ENCODE results near the gene SYT3.

SYT3 gene

DNA sequence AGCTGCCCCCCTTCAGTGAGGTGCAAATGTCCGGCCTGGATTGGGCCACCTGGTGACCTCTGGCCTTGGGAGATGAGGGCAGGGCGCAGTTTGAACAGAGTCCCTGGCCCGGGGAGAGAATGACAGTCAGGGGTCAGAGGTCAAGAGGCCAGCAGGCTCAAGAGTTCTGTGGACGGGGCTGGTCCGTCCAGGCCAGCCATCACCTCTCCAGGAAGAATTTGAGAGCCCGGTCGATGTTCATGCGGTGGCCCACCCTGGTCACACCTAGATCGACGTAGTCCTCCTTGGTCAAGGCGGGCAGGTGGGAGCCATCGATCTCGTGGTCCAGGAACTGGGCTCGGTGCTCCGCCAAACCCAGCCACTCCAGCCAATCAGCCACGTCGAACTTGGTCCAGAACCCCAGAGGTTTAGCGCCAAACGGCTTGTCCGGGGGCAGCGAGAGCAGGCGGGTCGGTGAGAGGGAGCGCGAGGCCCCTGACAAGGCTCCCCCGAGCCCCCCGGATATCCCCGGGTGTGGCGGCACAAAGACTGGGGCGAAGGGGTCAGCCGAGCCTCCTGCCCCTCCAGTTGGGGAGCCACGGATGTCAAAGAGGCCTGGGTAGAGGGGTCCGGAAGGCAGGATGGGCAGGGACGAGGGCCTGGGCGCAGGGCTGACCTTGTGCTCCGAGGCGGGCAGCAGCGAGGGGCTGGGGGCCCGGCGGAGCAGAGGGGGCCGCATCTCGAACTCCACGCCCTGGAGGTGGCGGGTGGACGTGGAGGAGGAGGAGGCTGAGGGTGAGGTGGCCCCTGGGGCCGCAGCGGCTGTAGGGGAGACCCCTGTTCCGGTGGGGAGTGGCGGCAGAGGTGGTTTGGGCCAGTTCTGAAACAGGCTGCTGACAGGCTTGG is 22.3 kb upstream of the SYT3 start:
- no peak for DNase-seq (ENCODE audit: low read depth)
- TF ChIP-seq, protein P1, sequence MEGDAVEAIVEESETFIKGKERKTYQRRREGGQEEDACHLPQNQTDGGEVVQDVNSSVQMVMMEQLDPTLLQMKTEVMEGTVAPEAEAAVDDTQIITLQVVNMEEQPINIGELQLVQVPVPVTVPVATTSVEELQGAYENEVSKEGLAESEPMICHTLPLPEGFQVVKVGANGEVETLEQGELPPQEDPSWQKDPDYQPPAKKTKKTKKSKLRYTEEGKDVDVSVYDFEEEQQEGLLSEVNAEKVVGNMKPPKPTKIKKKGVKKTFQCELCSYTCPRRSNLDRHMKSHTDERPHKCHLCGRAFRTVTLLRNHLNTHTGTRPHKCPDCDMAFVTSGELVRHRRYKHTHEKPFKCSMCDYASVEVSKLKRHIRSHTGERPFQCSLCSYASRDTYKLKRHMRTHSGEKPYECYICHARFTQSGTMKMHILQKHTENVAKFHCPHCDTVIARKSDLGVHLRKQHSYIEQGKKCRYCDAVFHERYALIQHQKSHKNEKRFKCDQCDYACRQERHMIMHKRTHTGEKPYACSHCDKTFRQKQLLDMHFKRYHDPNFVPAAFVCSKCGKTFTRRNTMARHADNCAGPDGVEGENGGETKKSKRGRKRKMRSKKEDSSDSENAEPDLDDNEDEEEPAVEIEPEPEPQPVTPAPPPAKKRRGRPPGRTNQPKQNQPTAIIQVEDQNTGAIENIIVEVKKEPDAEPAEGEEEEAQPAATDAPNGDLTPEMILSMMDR (conservative IDR thresholded peaks at IDR 0.05; ENCODE audit: low read length), result no peak
- no peak overlapping the region for H3K4me3 ChIP-seq (ENCODE audit: low read length)

DNA sequence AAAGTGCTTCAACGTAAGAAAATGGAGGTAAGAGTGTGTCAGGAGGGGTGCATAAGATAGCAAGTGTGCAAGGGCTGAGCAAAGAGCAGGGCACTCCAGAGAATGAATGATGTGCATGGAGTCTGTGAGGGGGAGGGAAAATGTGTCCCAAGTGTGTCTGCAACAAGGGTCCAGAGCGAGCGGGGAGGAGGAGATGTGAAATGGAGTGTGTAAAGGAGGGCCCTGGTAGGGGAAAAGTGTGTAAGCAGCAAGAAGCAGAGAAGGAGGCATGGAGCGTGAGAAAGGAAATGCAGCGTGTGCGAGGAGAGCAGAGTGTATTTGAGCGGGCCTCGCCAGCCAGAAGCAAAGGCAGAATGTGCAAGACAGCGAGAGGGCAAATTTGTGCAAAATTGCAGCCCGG is 21.3 kb upstream of the SYT3 start:
- H3K4me3 ChIP-seq (ENCODE audit: low read length), result no peak overlapping the region
- no peak for DNase-seq (ENCODE audit: low read depth)
- TF ChIP-seq, protein P1 (conservative IDR thresholded peaks at IDR 0.05; ENCODE audit: low read length), result no peak

DNA sequence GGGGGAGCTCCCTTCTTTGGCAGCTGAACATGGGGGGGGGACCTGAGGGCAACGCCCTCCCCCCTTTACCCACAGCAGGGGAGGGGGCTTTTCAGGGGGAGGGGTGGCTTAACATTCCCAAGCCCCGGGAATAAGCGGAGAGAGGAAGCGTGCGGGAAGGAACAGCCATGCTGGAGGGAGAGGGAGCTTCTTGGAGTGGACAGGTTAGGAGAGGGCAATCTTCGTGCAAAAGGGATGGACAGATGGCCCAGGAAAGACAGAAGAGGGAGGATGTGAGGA is 20.3 kb upstream of the SYT3 start:
- TF ChIP-seq, protein P1 (conservative IDR thresholded peaks at IDR 0.05; ENCODE audit: low read length), result no peak
- DNase-seq (ENCODE audit: low read depth), result no peak
- no peak overlapping the region for H3K4me3 ChIP-seq (ENCODE audit: low read length)

DNA sequence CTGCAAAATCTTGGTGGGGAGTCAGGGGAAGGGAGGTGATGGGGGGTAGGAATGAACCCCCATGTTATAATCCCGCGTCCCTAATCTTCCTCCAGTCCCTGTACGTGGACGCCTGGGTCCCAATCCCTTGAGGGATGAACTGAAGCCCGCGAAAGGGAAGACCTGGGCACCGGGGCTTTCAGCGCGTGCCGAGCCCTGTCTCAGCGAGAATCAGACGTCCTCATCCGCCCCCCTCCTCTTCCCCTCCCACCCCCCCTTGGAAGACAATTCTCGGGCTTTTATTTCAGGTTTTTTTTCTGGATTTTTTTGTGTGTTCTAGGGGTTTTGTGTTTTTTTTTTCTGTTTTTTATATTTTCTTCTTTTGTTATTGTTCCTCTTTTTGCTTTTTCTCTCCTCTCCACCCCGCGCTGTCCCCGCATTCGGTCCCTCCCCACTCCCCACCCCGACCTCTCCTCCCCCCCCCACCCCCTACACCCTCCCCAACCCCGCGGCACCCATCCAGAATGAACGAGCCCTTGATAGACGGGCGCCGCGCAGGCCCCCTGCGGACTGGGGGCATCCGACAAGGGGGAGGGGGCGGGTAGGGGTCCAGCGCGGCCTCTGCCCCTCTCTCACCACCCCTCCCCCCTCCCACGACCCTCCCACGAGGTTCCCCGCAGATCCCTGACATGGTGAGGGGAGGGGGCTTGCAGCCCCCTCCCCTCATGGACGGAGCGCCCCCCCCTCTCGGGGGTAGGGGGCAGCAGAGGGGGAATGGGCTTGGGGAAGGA is 19.8 kb upstream of the SYT3 start:
- TF ChIP-seq, protein P1 (conservative IDR thresholded peaks at IDR 0.05; ENCODE audit: low read length), result no peak
- H3K4me3 ChIP-seq (ENCODE audit: low read length), result no peak overlapping the region; the same call in 1 of the 2 replicates
- no peak for DNase-seq (ENCODE audit: low read depth)

DNA sequence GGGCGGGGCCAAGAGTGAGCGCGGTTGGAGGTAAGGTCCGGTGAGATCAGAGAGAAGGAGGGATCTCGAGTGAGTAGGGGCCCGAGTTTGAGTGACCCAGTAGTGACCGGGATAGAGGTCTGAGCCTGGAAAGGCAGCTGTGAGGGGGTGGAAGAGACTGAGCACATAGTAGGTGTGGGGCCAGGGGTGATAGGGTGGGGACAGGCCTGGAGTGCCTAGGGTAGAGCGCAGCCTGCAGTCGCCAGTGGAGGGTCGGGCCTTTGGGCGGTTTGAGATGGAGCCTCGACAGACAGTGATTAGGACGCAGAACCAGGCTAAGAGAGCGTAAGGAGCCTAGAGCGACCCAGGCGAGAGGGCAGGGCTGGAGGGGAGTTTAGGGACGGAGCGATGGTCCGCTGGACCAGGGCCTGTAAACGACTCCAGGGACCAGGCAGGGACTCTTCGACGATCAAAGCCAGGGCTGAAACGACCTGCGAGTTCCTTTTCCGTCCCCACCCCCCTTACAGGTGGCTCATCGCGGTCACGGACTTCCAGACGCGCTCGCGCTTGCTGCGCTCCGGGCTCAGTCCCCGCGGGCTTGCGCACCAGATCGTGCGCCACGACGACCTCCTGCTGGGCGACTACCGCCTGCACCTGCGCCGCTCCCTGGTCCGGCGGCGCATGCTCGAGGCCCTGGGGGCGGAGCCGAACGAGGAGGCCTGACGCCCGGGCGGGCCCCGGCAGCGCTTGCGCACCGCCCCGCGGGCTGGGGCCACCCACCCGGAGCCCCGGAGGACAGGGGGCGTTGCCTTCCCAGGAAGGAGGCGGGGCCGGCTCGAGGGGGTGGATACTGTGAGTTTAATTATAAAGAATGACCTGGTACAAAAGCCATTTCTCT is 19.0 kb upstream of the SYT3 start:
- H3K4me3 ChIP-seq (ENCODE audit: low read length), result peak overlapping the region; percentile 56
- TF ChIP-seq, protein P1 (conservative IDR thresholded peaks at IDR 0.05; ENCODE audit: low read length), result no peak
- peak; percentile 49 for DNase-seq (ENCODE audit: low read depth)

DNA sequence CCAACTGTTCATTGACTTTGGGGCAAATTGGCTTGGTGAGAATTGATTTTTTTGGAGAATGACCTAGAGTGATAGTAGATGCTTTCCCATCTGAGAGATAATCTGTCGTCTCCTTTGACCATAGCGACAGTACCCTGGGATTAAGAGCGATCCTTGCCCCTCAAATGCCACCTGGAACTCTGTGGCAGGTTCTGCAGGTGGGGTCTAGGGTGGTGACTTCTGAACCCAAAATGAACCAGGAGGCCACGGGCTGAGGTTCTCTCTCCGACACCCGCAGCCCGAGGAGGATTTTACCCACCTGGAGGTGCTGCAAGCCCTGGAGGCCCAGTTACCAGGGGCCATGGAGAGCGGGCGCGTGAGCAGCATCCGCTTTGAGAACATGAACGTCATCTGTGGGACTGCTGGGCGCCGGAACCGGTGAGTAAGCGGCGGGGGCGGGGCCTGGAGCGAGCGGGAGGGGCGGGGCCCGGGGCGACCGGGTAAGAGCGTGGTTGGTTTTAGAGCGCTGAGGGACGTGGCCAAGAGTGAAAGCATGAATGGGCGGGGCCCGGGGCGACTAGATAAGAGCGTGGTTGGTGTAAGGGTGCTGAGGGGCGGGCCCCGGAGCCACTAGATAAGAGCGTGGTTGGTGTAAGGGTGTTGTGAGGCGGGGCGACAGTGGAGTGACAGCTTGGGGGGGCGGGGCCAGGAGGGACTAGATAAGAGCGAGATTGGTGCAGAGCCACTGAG is 18.2 kb upstream of the SYT3 start:
- H3K4me3 ChIP-seq (ENCODE audit: low read length), result peak overlapping the region; percentile 56
- TF ChIP-seq, protein P1 (conservative IDR thresholded peaks at IDR 0.05; ENCODE audit: low read length), result no peak
- DNase-seq (ENCODE audit: low read depth), result peak; percentile 98

Measured in AG10803 (cell line).